ENCODE data around the gene RPS26. TPM values are rescaled to one million over a fixed set of nuclear protein-coding genes. Genes with fewer than 3 reads are reported as not detected.

The RPS26 gene
- total and polyA plus RNA-seq, 2 of the 13 experiments (the other 11 are each of a cell fraction or from before 2014, with no cell fraction given), result 150 to 421 TPM

Other genes with a start within 250 kb of the RPS26 start
- 95.4 and 137 TPM in 2 replicates for gene SARNP, start 224.2 kb upstream of the RPS26 start, total RNA-seq (2016; rRNA removed; fragmentation: Illumina TruSeq; extraction: Trizol)
- 46.4 and 59.0 TPM in 2 replicates for gene SARNP, start 224.2 kb upstream of the RPS26 start, polyA plus RNA-seq (2011; rRNA removed)
- gene ORMDL2, start 223.9 kb upstream of the RPS26 start, total RNA-seq (2016; rRNA removed; fragmentation: Illumina TruSeq; extraction: Trizol), result 14.8 and 28.6 TPM in 2 replicates
- gene ORMDL2, start 223.9 kb upstream of the RPS26 start, polyA plus RNA-seq (2011; rRNA removed), result 24.0 and 30.2 TPM in 2 replicates
- gene DNAJC14, start 212.3 kb upstream of the RPS26 start, total RNA-seq (2016; rRNA removed; fragmentation: Illumina TruSeq; extraction: Trizol), result 22.4 and 23.9 TPM in 2 replicates
- 4.3 and 6.4 TPM in 2 replicates for gene DNAJC14, start 212.3 kb upstream of the RPS26 start, polyA plus RNA-seq (2011; rRNA removed)
- gene MMP19, start 199.0 kb upstream of the RPS26 start, total RNA-seq (2016; rRNA removed; fragmentation: Illumina TruSeq; extraction: Trizol), result 0.07 TPM in 1 of 2 replicates, not detected in the other
- 0.08 and 0.16 TPM in 2 replicates for gene MMP19, start 199.0 kb upstream of the RPS26 start, polyA plus RNA-seq (2011; rRNA removed)
- 51.8 and 57.9 TPM in 2 replicates for gene PYM1, start 114.0 kb upstream of the RPS26 start, total RNA-seq (2016; rRNA removed; fragmentation: Illumina TruSeq; extraction: Trizol)
- 40.7 and 44.0 TPM in 2 replicates for gene PYM1, start 114.0 kb upstream of the RPS26 start, polyA plus RNA-seq (2011; rRNA removed)
- 2.4 and 2.7 TPM in 2 replicates for gene DGKA, start 110.8 kb upstream of the RPS26 start, total RNA-seq (2016; rRNA removed; fragmentation: Illumina TruSeq; extraction: Trizol)
- 5.4 and 7.6 TPM in 2 replicates for gene DGKA, start 110.8 kb upstream of the RPS26 start, polyA plus RNA-seq (2011; rRNA removed)
- 0.35 and 0.49 TPM in 2 replicates for gene PMEL, start 75.9 kb upstream of the RPS26 start, total RNA-seq (2016; rRNA removed; fragmentation: Illumina TruSeq; extraction: Trizol)
- 3.3 and 3.4 TPM in 2 replicates for gene PMEL, start 75.9 kb upstream of the RPS26 start, polyA plus RNA-seq (2011; rRNA removed)
- 47.5 and 52.0 TPM in 2 replicates for gene CDK2, start 75.1 kb upstream of the RPS26 start, total RNA-seq (2016; rRNA removed; fragmentation: Illumina TruSeq; extraction: Trizol)
- 42.0 and 52.6 TPM in 2 replicates for gene CDK2, start 75.1 kb upstream of the RPS26 start, polyA plus RNA-seq (2011; rRNA removed)
- gene RAB5B, start 67.8 kb upstream of the RPS26 start, total RNA-seq (2016; rRNA removed; fragmentation: Illumina TruSeq; extraction: Trizol), result 26.0 and 33.1 TPM in 2 replicates
- gene RAB5B, start 67.8 kb upstream of the RPS26 start, polyA plus RNA-seq (2011; rRNA removed), result 68.3 and 70.4 TPM in 2 replicates
- 23.9 and 24.6 TPM in 2 replicates for gene SUOX, start 44.6 kb upstream of the RPS26 start, total RNA-seq (2016; rRNA removed; fragmentation: Illumina TruSeq; extraction: Trizol)
- gene SUOX, start 44.6 kb upstream of the RPS26 start, polyA plus RNA-seq (2011; rRNA removed), result 25.9 and 28.9 TPM in 2 replicates
- gene IKZF4, start 20.9 kb upstream of the RPS26 start, total RNA-seq (2016; rRNA removed; fragmentation: Illumina TruSeq; extraction: Trizol), result 0.58 and 0.76 TPM in 2 replicates
- 2.2 TPM in 2 replicates for gene IKZF4, start 20.9 kb upstream of the RPS26 start, polyA plus RNA-seq (2011; rRNA removed)
- gene ERBB3, start 38.2 kb downstream of the RPS26 start, total RNA-seq (2016; rRNA removed; fragmentation: Illumina TruSeq; extraction: Trizol), result 55.2 and 93.6 TPM in 2 replicates
- gene ERBB3, start 38.2 kb downstream of the RPS26 start, polyA plus RNA-seq (2011; rRNA removed), result 358 and 371 TPM in 2 replicates
- gene PA2G4, start 62.6 kb downstream of the RPS26 start, total RNA-seq (2016; rRNA removed; fragmentation: Illumina TruSeq; extraction: Trizol), result 240 and 281 TPM in 2 replicates
- gene PA2G4, start 62.6 kb downstream of the RPS26 start, polyA plus RNA-seq (2011; rRNA removed), result 115 and 147 TPM in 2 replicates
- gene RPL41, start 74.7 kb downstream of the RPS26 start, total RNA-seq (2016; rRNA removed; fragmentation: Illumina TruSeq; extraction: Trizol), result 4,012 and 4,443 TPM in 2 replicates
- 6,595 and 7,670 TPM in 2 replicates for gene RPL41, start 74.7 kb downstream of the RPS26 start, polyA plus RNA-seq (2011; rRNA removed)
- gene ZC3H10, start 76.3 kb downstream of the RPS26 start, total RNA-seq (2016; rRNA removed; fragmentation: Illumina TruSeq; extraction: Trizol), result 1.9 and 2.3 TPM in 2 replicates
- 0.70 and 0.98 TPM in 2 replicates for gene ZC3H10, start 76.3 kb downstream of the RPS26 start, polyA plus RNA-seq (2011; rRNA removed)
- gene ESYT1, start 86.3 kb downstream of the RPS26 start, total RNA-seq (2016; rRNA removed; fragmentation: Illumina TruSeq; extraction: Trizol), result 30.1 and 66.9 TPM in 2 replicates
- 71.0 and 80.1 TPM in 2 replicates for gene ESYT1, start 86.3 kb downstream of the RPS26 start, polyA plus RNA-seq (2011; rRNA removed)
- 75.7 and 76.5 TPM in 2 replicates for gene MYL6B, start 110.7 kb downstream of the RPS26 start, total RNA-seq (2016; rRNA removed; fragmentation: Illumina TruSeq; extraction: Trizol)
- 81.4 and 88.7 TPM in 2 replicates for gene MYL6B, start 110.7 kb downstream of the RPS26 start, polyA plus RNA-seq (2011; rRNA removed)
- 1,192 and 1,778 TPM in 2 replicates for gene MYL6, start 116.4 kb downstream of the RPS26 start, total RNA-seq (2016; rRNA removed; fragmentation: Illumina TruSeq; extraction: Trizol)
- gene MYL6, start 116.4 kb downstream of the RPS26 start, polyA plus RNA-seq (2011; rRNA removed), result 983 and 1,127 TPM in 2 replicates
- 13.1 and 21.3 TPM in 2 replicates for gene SMARCC2, start 147.6 kb downstream of the RPS26 start, total RNA-seq (2016; rRNA removed; fragmentation: Illumina TruSeq; extraction: Trizol)
- 21.0 and 24.1 TPM in 2 replicates for gene SMARCC2, start 147.6 kb downstream of the RPS26 start, polyA plus RNA-seq (2011; rRNA removed)
- gene RNF41, start 180.0 kb downstream of the RPS26 start, total RNA-seq (2016; rRNA removed; fragmentation: Illumina TruSeq; extraction: Trizol), result 27.1 and 32.9 TPM in 2 replicates
- gene RNF41, start 180.0 kb downstream of the RPS26 start, polyA plus RNA-seq (2011; rRNA removed), result 39.4 and 46.7 TPM in 2 replicates
- 31.2 and 33.2 TPM in 2 replicates for gene NABP2, start 182.4 kb downstream of the RPS26 start, total RNA-seq (2016; rRNA removed; fragmentation: Illumina TruSeq; extraction: Trizol)
- 27.9 and 35.5 TPM in 2 replicates for gene NABP2, start 182.4 kb downstream of the RPS26 start, polyA plus RNA-seq (2011; rRNA removed)
- gene SLC39A5, start 188.1 kb downstream of the RPS26 start, total RNA-seq (2016; rRNA removed; fragmentation: Illumina TruSeq; extraction: Trizol), result 39.7 and 101 TPM in 2 replicates
- gene SLC39A5, start 188.1 kb downstream of the RPS26 start, polyA plus RNA-seq (2011; rRNA removed), result 59.7 and 80.6 TPM in 2 replicates
- 7.8 and 22.0 TPM in 2 replicates for gene ANKRD52, start 216.5 kb downstream of the RPS26 start, total RNA-seq (2016; rRNA removed; fragmentation: Illumina TruSeq; extraction: Trizol)
- 9.2 and 11.2 TPM in 2 replicates for gene ANKRD52, start 216.5 kb downstream of the RPS26 start, polyA plus RNA-seq (2011; rRNA removed)
- gene COQ10A, start 225.0 kb downstream of the RPS26 start, total RNA-seq (2016; rRNA removed; fragmentation: Illumina TruSeq; extraction: Trizol), result 18.6 and 21.0 TPM in 2 replicates
- 35.3 and 37.3 TPM in 2 replicates for gene COQ10A, start 225.0 kb downstream of the RPS26 start, polyA plus RNA-seq (2011; rRNA removed)